ENCODE measurements around the gene NPAS3. TPM values are rescaled to one million over a fixed set of nuclear protein-coding genes. Genes with fewer than 3 reads are reported as not detected.

The NPAS3 gene
- total and polyA plus RNA-seq, 2 donors (not counting 1 experiment from before 2014, with no cell fraction given), result 0.10 to 0.50 TPM

GRCh38 chr14:33505963-33506329 lies 567.3 kb downstream of the NPAS3 start:
- Histone ChIP-seq H4K20me1 (ENCODE audit: control insufficient read depth, extremely low read depth, insufficient read depth, low read length) (no peaks in the 10 kb centered on the region), H3K36me3 (ENCODE audit: control insufficient read depth, insufficient read depth, low read length) (no peaks in the 10 kb centered on the region), H3K4me1 (ENCODE audit: control insufficient read depth, extremely low read depth, insufficient read depth, low read length) (no peaks in the 10 kb centered on the region), H3K4me3 (replicated peaks in 1 of 4; ENCODE audit: control extremely low read depth in 1 of 4, insufficient read depth in 1 of 4, low read depth in 3 of 4, low read length in 4 of 4) (no peak overlapping the region), H2AFZ (ENCODE audit: low read length) (no peak overlapping the region), H3K4me2 (ENCODE audit: extremely low read depth, insufficient read depth, low read length) (no peak overlapping the region), H3K9me3 (ENCODE audit: control insufficient read depth, insufficient read depth, low read depth, low read length) (no peaks in the 10 kb centered on the region), H3K27ac (ENCODE audit: insufficient read depth, low read length) (no peak overlapping the region), H3K9ac (ENCODE audit: insufficient read depth, low read length) (no peak overlapping the region), H3K27me3 (ENCODE audit: control insufficient read depth, insufficient read depth, low read length) (no peaks in the 10 kb centered on the region), H3K79me2 (ENCODE audit: control insufficient read depth, insufficient read depth, low read length) (no peaks in the 10 kb centered on the region)
- TF ChIP-seq CTCF (conservative IDR thresholded peaks at IDR 0.05 in 1 of 2, IDR thresholded peaks at IDR 0.05 in 1 of 2; ENCODE audit: low read depth in 1 of 2, low read length in 2 of 2) (no peak), EZH2 (IDR thresholded peaks at IDR 0.05; ENCODE audit: low read length, missing control alignments) (no peak)
- DNase-seq (ENCODE audit: low read depth in 2 of 2), result no peak

GRCh38 chr14:33508126-33509062 lies 569.7 kb downstream of the NPAS3 start:
- no peak overlapping the region for H3K9ac ChIP-seq (ENCODE audit: insufficient read depth, low read length)
- H3K4me3 ChIP-seq (replicated peaks in 1 of 4; ENCODE audit: control extremely low read depth in 1 of 4, insufficient read depth in 1 of 4, low read depth in 3 of 4, low read length in 4 of 4), result no peak overlapping the region
- no peaks in the 10 kb centered on the region for H3K9me3 ChIP-seq (ENCODE audit: control insufficient read depth, insufficient read depth, low read depth, low read length)
- H2AFZ ChIP-seq (ENCODE audit: low read length), result no peak overlapping the region
- DNase-seq (ENCODE audit: low read depth in 2 of 2), result peak in 1 of 2 donors; percentile 21
- no peaks in the 10 kb centered on the region for H3K4me1 ChIP-seq (ENCODE audit: control insufficient read depth, extremely low read depth, insufficient read depth, low read length)
- H3K27me3 ChIP-seq (ENCODE audit: control insufficient read depth, insufficient read depth, low read length), result no peaks in the 10 kb centered on the region
- H4K20me1 ChIP-seq (ENCODE audit: control insufficient read depth, extremely low read depth, insufficient read depth, low read length), result no peaks in the 10 kb centered on the region
- no peaks in the 10 kb centered on the region for H3K79me2 ChIP-seq (ENCODE audit: control insufficient read depth, insufficient read depth, low read length)
- no peak overlapping the region for H3K4me2 ChIP-seq (ENCODE audit: extremely low read depth, insufficient read depth, low read length)
- H3K27ac ChIP-seq (ENCODE audit: insufficient read depth, low read length), result no peak overlapping the region
- no peaks in the 10 kb centered on the region for H3K36me3 ChIP-seq (ENCODE audit: control insufficient read depth, insufficient read depth, low read length)
- TF ChIP-seq CTCF (conservative IDR thresholded peaks at IDR 0.05 in 1 of 2, IDR thresholded peaks at IDR 0.05 in 1 of 2; ENCODE audit: low read depth in 1 of 2, low read length in 2 of 2), result no peak

- peak in 1 of 2 donors; percentile 20 for DNase-seq (ENCODE audit: low read depth in 2 of 2)
- H4K20me1 ChIP-seq (ENCODE audit: control insufficient read depth, extremely low read depth, insufficient read depth, low read length), result no peaks in the 10 kb centered on the region
- H3K27me3 ChIP-seq (ENCODE audit: control insufficient read depth, insufficient read depth, low read length), result no peaks in the 10 kb centered on the region
- no peak overlapping the region for H3K4me3 ChIP-seq (replicated peaks in 1 of 4; ENCODE audit: control extremely low read depth in 1 of 4, insufficient read depth in 1 of 4, low read depth in 3 of 4, low read length in 4 of 4)
- H3K4me2 ChIP-seq (ENCODE audit: extremely low read depth, insufficient read depth, low read length), result no peak overlapping the region
- H3K9me3 ChIP-seq (ENCODE audit: control insufficient read depth, insufficient read depth, low read depth, low read length), result no peaks in the 10 kb centered on the region
- no peak overlapping the region for H3K9ac ChIP-seq (ENCODE audit: insufficient read depth, low read length)
- no peaks in the 10 kb centered on the region for H3K79me2 ChIP-seq (ENCODE audit: control insufficient read depth, insufficient read depth, low read length)
- H3K27ac ChIP-seq (ENCODE audit: insufficient read depth, low read length), result no peak overlapping the region
- H3K36me3 ChIP-seq (ENCODE audit: control insufficient read depth, insufficient read depth, low read length), result no peaks in the 10 kb centered on the region
- no peak overlapping the region for H2AFZ ChIP-seq (ENCODE audit: low read length)
- no peak for TF ChIP-seq EZH2 (IDR thresholded peaks at IDR 0.05; ENCODE audit: low read length, missing control alignments)
- TF ChIP-seq CTCF (conservative IDR thresholded peaks at IDR 0.05 in 1 of 2, IDR thresholded peaks at IDR 0.05 in 1 of 2; ENCODE audit: low read depth in 1 of 2, low read length in 2 of 2), result no peak
- no peaks in the 10 kb centered on the region for H3K4me1 ChIP-seq (ENCODE audit: control insufficient read depth, extremely low read depth, insufficient read depth, low read length)
Measured at GRCh38 chr14:33509454-33509853, 570.8 kb downstream of the NPAS3 start.
